GDM1 (cell line): Measurements from ENCODE around the gene ENG.
"Not testable (repeated sequence)": the region's sequence is repeated elsewhere in the genome, so short reads cannot be mapped to it uniquely, and the experiment has no call there.

ENCODE experiments used
- DNase-seq: peaks from one replicate; lab custom pipeline; 2025; lab: John Stamatoyannopoulos, UW

Gene ENG

GRCh38 chr9:127841087-127841835, 13.2 kb downstream of the ENG start:
- DNase-seq: no peak

DNA sequence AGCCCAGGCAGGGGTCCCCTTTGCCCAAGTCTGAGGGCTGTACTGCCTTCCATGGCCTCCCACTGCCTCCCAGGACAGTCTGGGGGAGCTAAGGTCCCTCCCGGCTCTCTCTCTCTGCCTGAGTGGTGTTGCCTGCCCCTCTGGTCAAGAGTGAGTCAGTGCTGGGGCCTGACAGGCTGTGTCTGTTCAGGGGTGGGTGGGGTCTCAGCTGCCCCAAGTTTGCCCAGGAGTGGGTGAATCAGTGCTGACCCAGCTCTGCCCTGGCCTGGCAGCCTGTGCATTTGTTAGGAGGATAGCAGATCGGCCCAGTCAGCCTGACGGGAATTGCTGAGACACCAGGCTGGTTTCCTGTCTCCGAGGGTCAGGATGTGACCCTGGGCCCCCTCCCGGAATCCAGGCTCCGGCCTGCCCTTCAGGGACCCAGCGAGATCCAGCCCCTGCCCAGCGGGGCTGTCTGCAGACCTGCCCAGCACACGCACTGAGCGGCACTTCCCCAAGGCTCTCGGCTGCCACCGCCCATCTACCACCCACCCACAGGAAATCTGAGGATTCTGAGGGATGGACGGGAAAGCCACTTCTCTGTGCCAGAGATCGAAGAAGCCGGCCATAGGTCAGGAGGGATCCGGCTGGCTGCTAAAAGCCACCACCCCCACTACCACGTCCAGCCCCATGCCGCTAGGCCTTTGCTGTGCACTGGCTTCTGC, 15.9 kb downstream of the ENG start:
- DNase-seq: no peak

- DNase-seq: no peak
These were observed 17.1 kb downstream of the ENG start for GRCh38 chr9:127837346-127837745.

DNA sequence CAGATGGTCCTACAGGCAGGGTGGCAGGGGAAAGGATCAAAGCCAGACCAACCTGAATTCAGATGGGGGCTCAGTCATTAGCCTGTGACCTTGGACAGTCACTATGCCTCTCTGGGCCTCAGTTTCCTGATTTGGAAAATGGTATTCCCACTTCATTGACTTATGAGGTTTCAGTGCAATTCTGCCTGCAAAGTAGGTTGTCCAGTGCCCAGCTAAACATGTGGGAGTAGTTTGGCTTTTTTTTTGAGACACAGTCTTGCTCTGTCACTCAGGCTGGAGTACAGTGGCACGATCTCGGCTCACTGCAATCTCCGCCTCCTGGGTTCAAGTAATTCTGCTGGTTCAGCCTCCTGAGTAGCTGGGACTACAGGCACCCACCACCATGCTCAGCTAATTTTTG, 17.9 kb downstream of the ENG start:
- not testable (repeated sequence) for DNase-seq

- DNase-seq: peak; percentile 52
These were observed 18.4 kb downstream of the ENG start for GRCh38 chr9:127835991-127836516.

GRCh38 chr9:127833555-127833954, 20.9 kb downstream of the ENG start:
- no peak for DNase-seq

DNA sequence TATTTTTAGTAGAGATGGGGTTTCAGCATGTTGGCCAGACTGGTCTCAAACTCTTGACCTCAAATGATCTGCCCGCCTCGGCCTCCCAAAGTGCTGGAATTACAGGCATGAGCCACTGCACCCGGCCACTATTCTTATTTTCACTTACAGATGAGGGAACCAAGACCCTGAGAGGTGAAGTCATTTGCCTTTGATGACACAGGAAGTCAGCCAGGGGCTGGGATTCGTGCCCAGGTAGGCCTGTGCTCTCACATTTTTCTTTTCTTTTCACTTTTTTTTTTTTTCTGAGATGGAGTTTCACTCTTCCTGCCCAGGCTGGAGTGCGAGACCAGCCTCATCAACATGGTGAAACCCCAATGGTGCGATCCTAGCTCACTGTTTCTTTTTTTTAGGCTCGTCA, 22.2 kb downstream of the ENG start:
- no peak for DNase-seq

- DNase-seq: no peak
These were observed 25.1 kb downstream of the ENG start for GRCh38 chr9:127829205-127829906.

GRCh38 chr9:127828262-127829031, 26.0 kb downstream of the ENG start:
- no peak for DNase-seq

DNA sequence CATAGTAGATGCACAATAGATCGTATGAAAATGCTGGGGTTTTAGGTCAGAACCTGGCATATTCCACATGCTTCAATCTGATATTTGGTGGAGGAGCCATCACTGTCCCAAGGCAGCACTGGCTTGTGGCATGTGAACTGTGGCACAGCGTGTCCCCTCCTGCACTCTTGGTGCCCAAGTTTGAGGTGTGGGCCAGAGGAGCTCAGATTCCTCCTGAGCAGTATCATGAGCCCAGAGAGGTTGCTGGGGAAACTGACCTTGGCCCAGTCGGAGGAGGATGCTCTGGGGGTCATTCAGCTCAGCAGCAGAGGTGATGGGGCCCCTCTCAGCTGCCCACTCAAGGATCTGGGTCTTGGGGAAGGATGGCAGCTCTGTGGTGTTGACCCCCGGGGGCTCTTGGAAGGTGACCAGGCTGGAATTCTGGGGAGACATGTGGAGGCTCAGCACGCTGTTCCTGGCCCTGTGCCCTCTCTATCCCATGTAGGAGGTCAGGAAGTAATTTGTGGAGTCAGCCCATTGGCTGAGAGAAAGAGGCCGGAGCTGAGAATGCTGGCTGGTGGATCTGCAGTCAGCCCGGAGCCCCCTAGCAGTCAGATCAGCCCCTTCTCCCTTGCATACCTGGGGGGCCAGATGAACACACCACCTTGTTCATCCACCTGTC, 28.1 kb downstream of the ENG start:
- DNase-seq: no peak

- no peak for DNase-seq
These were observed 29.0 kb downstream of the ENG start for GRCh38 chr9:127825319-127826051.

GRCh38 chr9:127822108-127822507, 32.4 kb downstream of the ENG start:
- no peak for DNase-seq

DNA sequence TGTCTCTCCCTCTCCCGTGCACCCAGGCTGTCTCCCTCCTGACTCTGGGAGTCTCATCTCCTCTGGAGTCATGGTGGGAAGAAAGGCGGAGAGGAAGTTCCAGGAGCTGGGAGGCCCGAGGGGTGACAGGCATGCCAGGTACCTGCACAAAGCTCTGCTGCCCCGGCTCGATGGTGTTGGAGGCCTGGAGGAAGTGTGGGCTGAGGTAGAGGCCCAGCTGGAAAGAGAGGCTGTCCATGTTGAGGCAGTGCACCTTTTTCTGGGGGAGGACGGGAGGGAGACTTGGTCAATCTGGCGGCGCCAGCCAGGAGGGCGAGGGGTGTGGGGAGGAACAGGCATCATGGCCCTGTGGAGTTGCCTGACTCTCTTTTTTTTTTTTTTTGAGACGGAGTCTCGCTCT, 35.9 kb downstream of the ENG start:
- DNase-seq: no peak

GRCh38 chr9:127817881-127818434, 36.5 kb downstream of the ENG start:
- no peak for DNase-seq

- DNase-seq: no peak
These were observed 37.7 kb downstream of the ENG start for GRCh38 chr9:127816728-127817127.

GRCh38 chr9:127816362-127816725, 38.1 kb downstream of the ENG start:
- no peak for DNase-seq

DNA sequence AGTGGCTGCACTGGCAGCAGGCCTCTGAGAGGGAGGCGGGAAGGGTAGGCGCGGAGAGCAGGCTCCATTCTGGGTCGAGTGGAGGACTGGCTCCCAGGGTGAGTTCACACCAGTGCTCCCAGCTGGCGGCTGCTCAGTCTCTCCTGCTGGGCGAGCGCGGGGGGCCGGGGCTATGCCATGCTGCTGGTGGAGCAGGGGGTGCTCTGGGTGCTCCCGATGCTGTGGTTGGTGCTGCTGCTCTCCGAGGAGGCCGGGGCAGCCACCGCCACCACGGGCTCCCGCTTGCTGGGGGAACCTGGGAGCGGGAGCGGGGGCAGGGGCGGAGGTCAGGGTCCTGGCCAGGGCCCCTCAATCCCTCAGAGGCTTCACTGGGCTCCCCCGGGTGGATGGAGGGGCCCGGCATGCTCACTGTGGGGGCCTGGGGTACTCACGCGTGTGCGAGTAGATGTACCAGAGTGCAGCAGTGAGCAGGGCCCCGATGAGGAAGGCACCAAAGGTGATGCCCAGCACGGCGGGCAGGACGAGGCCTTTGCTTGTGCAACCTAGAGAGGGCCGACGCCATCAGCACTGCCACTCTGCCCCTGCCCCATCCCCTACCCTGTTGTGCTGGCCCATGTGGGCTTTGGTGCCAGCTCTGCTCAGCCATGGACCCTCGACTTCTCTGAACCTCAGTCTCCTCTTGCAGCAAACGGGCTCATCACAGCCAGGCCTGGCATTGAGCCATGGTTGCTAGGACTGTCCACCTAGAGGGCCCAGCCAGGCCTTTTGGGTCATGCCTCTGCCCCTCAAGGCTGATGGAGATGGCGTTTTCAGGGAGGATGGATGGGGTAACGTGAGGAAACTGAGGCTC, 38.7 kb downstream of the ENG start:
- no peak for DNase-seq

- DNase-seq: no peak
These were observed 39.6 kb downstream of the ENG start for GRCh38 chr9:127814619-127815511.
